Measurements from ENCODE around the gene RESP18.
A peak's percentile ranks its signal among the peaks of the same experiment; 100 is the strongest.

DNA sequence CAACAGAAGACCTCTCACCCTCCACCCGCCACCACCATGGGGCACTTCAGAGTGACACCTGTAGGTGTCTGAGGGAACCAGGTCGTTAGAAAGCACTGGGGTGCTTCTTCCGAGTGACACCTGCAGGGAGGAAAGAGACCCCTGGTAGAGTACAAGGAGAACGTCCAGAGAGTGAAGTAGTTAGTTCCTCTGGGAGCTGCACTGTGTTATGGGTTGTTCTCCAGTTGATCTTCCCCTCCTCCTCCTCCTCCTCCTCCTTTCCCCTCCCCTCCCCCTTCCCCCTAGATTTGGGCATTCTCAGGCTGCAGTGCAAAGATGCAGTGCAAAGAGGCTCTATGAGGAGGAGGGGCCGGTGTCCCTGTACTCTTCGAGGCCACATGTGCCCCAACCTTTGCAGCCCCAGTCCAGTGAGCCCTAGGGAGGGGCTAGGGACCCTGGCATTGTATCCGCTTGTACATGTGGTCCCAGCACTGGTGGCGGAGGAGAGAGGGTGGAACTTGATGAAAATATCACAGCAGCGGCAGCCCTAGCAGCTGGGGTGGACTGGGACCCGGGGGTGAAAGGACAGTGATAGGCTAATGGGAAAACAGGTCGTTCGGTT, 52.5 kb downstream of the RESP18 start:
- TF ChIP-seq, protein P1, sequence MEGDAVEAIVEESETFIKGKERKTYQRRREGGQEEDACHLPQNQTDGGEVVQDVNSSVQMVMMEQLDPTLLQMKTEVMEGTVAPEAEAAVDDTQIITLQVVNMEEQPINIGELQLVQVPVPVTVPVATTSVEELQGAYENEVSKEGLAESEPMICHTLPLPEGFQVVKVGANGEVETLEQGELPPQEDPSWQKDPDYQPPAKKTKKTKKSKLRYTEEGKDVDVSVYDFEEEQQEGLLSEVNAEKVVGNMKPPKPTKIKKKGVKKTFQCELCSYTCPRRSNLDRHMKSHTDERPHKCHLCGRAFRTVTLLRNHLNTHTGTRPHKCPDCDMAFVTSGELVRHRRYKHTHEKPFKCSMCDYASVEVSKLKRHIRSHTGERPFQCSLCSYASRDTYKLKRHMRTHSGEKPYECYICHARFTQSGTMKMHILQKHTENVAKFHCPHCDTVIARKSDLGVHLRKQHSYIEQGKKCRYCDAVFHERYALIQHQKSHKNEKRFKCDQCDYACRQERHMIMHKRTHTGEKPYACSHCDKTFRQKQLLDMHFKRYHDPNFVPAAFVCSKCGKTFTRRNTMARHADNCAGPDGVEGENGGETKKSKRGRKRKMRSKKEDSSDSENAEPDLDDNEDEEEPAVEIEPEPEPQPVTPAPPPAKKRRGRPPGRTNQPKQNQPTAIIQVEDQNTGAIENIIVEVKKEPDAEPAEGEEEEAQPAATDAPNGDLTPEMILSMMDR (IDR thresholded peaks at IDR 0.05): peak; percentile 67
- no peak for TF ChIP-seq EZH2 (IDR thresholded peaks at IDR 0.05; ENCODE audit: borderline replicate concordance, insufficient read depth, low read depth, low read length, poor library complexity, severe bottlenecking)
